GM13977 (cell line): ENCODE results near the gene KLHL40.

Experiments used
- DNase-seq: peaks from one replicate; pipeline ENCODE4 v3.0.0; 2012; ENCODE audit warnings: low spot score
- in situ Hi-C: fragments of 300-500 bp; cut with MboI; formaldehyde crosslinking; loops from one replicate; pipeline ENCODE4 v1.12.0; 2022; ENCODE audit warnings: low sequenced_read_pairs, low pct_unique_long_range_greater_than_20kb, mixed read lengths, inconsistent platforms; ENCODE audit not compliant: unreplicated experiment
- TF ChIP-seq, protein P1 (sequence below): IDR thresholded peaks from 2 replicates; pipeline ENCODE4 v1.5.1; 2012; ENCODE audit warnings: mild to moderate bottlenecking, control low read depth; ENCODE audit not compliant: insufficient read depth; ENCODE audit errors: extremely low read depth, missing control alignments

The KLHL40 gene

DNA sequence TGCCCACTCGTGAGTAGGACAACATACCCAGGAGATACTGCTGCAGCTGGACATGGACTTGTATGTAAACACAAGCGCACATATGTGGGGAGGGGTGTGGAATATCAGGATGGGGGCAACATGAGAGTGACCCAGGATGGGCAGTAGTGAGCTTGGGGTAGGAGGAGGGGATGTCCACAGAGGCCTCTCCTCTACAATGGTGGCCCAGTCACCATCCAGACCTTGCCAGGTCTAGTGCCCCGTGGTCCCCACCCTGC is 32.1 kb upstream of the KLHL40 start:
- DNase-seq, result no peak
- TF ChIP-seq, protein P1, sequence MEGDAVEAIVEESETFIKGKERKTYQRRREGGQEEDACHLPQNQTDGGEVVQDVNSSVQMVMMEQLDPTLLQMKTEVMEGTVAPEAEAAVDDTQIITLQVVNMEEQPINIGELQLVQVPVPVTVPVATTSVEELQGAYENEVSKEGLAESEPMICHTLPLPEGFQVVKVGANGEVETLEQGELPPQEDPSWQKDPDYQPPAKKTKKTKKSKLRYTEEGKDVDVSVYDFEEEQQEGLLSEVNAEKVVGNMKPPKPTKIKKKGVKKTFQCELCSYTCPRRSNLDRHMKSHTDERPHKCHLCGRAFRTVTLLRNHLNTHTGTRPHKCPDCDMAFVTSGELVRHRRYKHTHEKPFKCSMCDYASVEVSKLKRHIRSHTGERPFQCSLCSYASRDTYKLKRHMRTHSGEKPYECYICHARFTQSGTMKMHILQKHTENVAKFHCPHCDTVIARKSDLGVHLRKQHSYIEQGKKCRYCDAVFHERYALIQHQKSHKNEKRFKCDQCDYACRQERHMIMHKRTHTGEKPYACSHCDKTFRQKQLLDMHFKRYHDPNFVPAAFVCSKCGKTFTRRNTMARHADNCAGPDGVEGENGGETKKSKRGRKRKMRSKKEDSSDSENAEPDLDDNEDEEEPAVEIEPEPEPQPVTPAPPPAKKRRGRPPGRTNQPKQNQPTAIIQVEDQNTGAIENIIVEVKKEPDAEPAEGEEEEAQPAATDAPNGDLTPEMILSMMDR, result no peak
- in situ Hi-C loops, result no loop called here

GRCh38 chr3:42653560-42654330 is 31.6 kb upstream of the KLHL40 start, which contains the start of gene ZBTB47:
Gene ZBTB47, plus strand, starts transcription at chr3:42653697. Its CDS starts 4,659 bp downstream, at chr3:42658356.
- TF ChIP-seq, protein P1, result no peak
- DNase-seq, result peak; percentile 54
- in situ Hi-C loops, result no loop called here

GRCh38 chr3:42654331-42655201 is 30.8 kb upstream of the KLHL40 start:
- in situ Hi-C loops, result no loop called here
- DNase-seq, result peak; percentile 85

GRCh38 chr3:42655331-42655888 is 29.9 kb upstream of the KLHL40 start:
- in situ Hi-C loops, result no loop called here
- TF ChIP-seq, protein P1, result no peak
- DNase-seq, result peak; percentile 52

More at GRCh38 chr3:42654331-42655201, 30.8 kb upstream of the KLHL40 start:
- TF ChIP-seq, protein P1, result peak; percentile 28

GRCh38 chr3:42655980-42656679 is 29.2 kb upstream of the KLHL40 start:
- no peak for DNase-seq
- TF ChIP-seq, protein P1, result no peak
- in situ Hi-C loops, result no loop called here
